Fibroblast of lung (primary cell): ENCODE results near the gene FAM111A.

ENCODE experiments used
- EZH2 ChIP-seq: IDR thresholded peaks from 2 replicates; pipeline ENCODE4 v1.5.1; 2012; ENCODE audit warnings: low read length, control low read depth, mild to moderate bottlenecking; ENCODE audit errors: missing control alignments
- TF ChIP-seq, protein P1 (sequence below), 2 donors: IDR thresholded peaks in 1 of 2; conservative IDR thresholded peaks in 1 of 2; 1 replicate in 1 of 2; 2 replicates in 1 of 2; pipeline ENCODE4 v1.5.1; 2011 to 2012; ENCODE audit warnings: low read length in 2 of 2, control low read depth in 1 of 2, inconsistent platforms in 1 of 2, low read depth in 1 of 2, mild to moderate bottlenecking in 1 of 2

DNA sequence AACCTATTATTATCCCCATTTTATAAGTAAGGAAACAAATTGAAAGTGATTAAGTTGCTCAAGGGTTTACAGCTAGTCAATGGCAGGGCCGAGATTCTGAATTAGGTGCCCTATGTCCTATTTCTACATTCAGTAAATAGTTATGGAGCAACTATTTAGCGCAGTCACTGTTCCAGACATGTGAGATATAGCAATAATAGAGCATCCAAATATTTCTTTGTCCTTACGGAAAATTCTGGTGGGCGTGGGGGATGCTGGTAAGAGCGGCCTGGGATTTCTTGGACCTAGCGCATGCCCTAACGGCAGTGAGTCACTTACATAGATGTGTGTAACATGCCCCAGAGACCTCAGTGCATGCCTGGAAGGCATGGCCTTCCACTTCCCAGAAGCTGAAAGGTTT, 33.7 kb downstream of the FAM111A start:
- TF ChIP-seq, protein P1, sequence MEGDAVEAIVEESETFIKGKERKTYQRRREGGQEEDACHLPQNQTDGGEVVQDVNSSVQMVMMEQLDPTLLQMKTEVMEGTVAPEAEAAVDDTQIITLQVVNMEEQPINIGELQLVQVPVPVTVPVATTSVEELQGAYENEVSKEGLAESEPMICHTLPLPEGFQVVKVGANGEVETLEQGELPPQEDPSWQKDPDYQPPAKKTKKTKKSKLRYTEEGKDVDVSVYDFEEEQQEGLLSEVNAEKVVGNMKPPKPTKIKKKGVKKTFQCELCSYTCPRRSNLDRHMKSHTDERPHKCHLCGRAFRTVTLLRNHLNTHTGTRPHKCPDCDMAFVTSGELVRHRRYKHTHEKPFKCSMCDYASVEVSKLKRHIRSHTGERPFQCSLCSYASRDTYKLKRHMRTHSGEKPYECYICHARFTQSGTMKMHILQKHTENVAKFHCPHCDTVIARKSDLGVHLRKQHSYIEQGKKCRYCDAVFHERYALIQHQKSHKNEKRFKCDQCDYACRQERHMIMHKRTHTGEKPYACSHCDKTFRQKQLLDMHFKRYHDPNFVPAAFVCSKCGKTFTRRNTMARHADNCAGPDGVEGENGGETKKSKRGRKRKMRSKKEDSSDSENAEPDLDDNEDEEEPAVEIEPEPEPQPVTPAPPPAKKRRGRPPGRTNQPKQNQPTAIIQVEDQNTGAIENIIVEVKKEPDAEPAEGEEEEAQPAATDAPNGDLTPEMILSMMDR (conservative IDR thresholded peaks at IDR 0.05 in 1 of 2, IDR thresholded peaks at IDR 0.05 in 1 of 2; ENCODE audit: low read depth in 1 of 2, low read length in 2 of 2), result no peak
- TF ChIP-seq EZH2, result no peak
